ENCODE measurements around the gene SAMD3.

Gene SAMD3

GRCh38 chr6:130148181-130148580 is 74.6 kb downstream of the SAMD3 start:
- peak; percentile 26 for DNase-seq (ENCODE audit: low read depth)
- peak; percentile 33 for TF ChIP-seq CTCF (IDR thresholded peaks at IDR 0.05; ENCODE audit: low read depth, low read length)
- TF ChIP-seq POLR2A (IDR thresholded peaks at IDR 0.05; ENCODE audit: extremely low read depth, insufficient read length) = no peak
- TF ChIP-seq MYC (IDR thresholded peaks at IDR 0.05; ENCODE audit: low read depth, low read length) = no peak
- H3K4me3 ChIP-seq (ENCODE audit: low read depth, low read length) = no peak overlapping the region

GRCh38 chr6:130147111-130147510 is 75.6 kb downstream of the SAMD3 start:
- H3K4me3 ChIP-seq (ENCODE audit: low read depth, low read length) = no peak overlapping the region
- no peak for DNase-seq (ENCODE audit: low read depth)
- TF ChIP-seq MYC (IDR thresholded peaks at IDR 0.05; ENCODE audit: low read depth, low read length) (no peak), MAX (IDR thresholded peaks at IDR 0.05; ENCODE audit: low read depth, low read length) (no peak), POLR2A (IDR thresholded peaks at IDR 0.05; ENCODE audit: extremely low read depth, insufficient read length) (no peak), CTCF (IDR thresholded peaks at IDR 0.05; ENCODE audit: low read depth, low read length) (no peak)

GRCh38 chr6:130143709-130144108 is 79.0 kb downstream of the SAMD3 start:
- TF ChIP-seq MYC (IDR thresholded peaks at IDR 0.05; ENCODE audit: low read depth, low read length) = no peak
- no peak for TF ChIP-seq MAX (IDR thresholded peaks at IDR 0.05; ENCODE audit: low read depth, low read length)
- no peak for TF ChIP-seq POLR2A (IDR thresholded peaks at IDR 0.05; ENCODE audit: extremely low read depth, insufficient read length)
- no peak for TF ChIP-seq CTCF (IDR thresholded peaks at IDR 0.05; ENCODE audit: low read depth, low read length)
- H3K4me3 ChIP-seq (ENCODE audit: low read depth, low read length) = no peak overlapping the region
- no peak for DNase-seq (ENCODE audit: low read depth)

GRCh38 chr6:130140084-130140483 is 82.7 kb downstream of the SAMD3 start:
- TF ChIP-seq MYC (IDR thresholded peaks at IDR 0.05; ENCODE audit: low read depth, low read length) (no peak), MAX (IDR thresholded peaks at IDR 0.05; ENCODE audit: low read depth, low read length) (no peak), POLR2A (IDR thresholded peaks at IDR 0.05; ENCODE audit: extremely low read depth, insufficient read length) (no peak), CTCF (IDR thresholded peaks at IDR 0.05; ENCODE audit: low read depth, low read length) (no peak)
- DNase-seq (ENCODE audit: low read depth) = peak; percentile 46
- no peak overlapping the region for H3K4me3 ChIP-seq (ENCODE audit: low read depth, low read length)

- DNase-seq (ENCODE audit: low read depth) = no peak
- no peak overlapping the region for H3K4me3 ChIP-seq (ENCODE audit: low read depth, low read length)
- no peak for TF ChIP-seq POLR2A (IDR thresholded peaks at IDR 0.05; ENCODE audit: extremely low read depth, insufficient read length)
- TF ChIP-seq MYC (IDR thresholded peaks at IDR 0.05; ENCODE audit: low read depth, low read length) = no peak
- no peak for TF ChIP-seq CTCF (IDR thresholded peaks at IDR 0.05; ENCODE audit: low read depth, low read length)
- no peak for TF ChIP-seq MAX (IDR thresholded peaks at IDR 0.05; ENCODE audit: low read depth, low read length)
Measured at GRCh38 chr6:130138909-130139242, 83.9 kb downstream of the SAMD3 start.

Measured in NB4 (cell line).